ENCODE data around the gene C12orf56. TPM values are rescaled to one million over a fixed set of nuclear protein-coding genes. Genes with fewer than 3 reads are reported as not detected.

The C12orf56 gene
- polyA plus RNA-seq, 2 of the 4 experiments (the other 2 are of a cell fraction): 0.05 to 0.22 TPM

- no peak overlapping the region for H3K4me3 ChIP-seq
- no peaks in the 10 kb centered on the region for H3K4me1 ChIP-seq
- DNase-seq (ENCODE audit: low read depth in 1 of 2, low spot score in 1 of 2) (peak in 1 of 2 experiments; percentile 4), ATAC-seq (no peak; a peak in 1 of 6 replicates), FAIRE-seq (no peak)
- WGBS (ENCODE audit: missing lambda C conversion rate): 20% methylated on average over 3 of the region's 3 CpGs
- no peaks in the 10 kb centered on the region for H3K9me3 ChIP-seq
- no peak overlapping the region for H3K4me2 ChIP-seq
- no peak overlapping the region for H3K27ac ChIP-seq
- POLR2A ChIA-PET: interaction anchor here (0.6 kb wide), 1 partner anchor 99 kb away, joined by 4 read pairs; no protein-coding TSS in a partner anchor
- TF ChIP-seq NR3C1 (IDR thresholded peaks at IDR 0.05): no peak
- TF ChIP-seq POLR2A (IDR thresholded peaks at IDR 0.05; ENCODE audit: low read length): no peak
- TF ChIP-seq FOXS1 (CRISPR knock-in tag; IDR thresholded peaks at IDR 0.05): no peak
- TF ChIP-seq HDAC2 (IDR thresholded peaks at IDR 0.05): no peak
- TF ChIP-seq SMC3 (IDR thresholded peaks at IDR 0.05): no peak
- no peak for TF ChIP-seq HEYL (CRISPR knock-in tag; IDR thresholded peaks at IDR 0.05)
- TF ChIP-seq KDM1A (IDR thresholded peaks at IDR 0.05; ENCODE audit: low read depth): no peak
- TF ChIP-seq HOXA7 (CRISPR knock-in tag; IDR thresholded peaks at IDR 0.05): no peak
- no peak for TF ChIP-seq CHD2 (IDR thresholded peaks at IDR 0.05; ENCODE audit: low read length, partially characterized antibody)
- no peak for TF ChIP-seq EHMT2 (IDR thresholded peaks at IDR 0.05; ENCODE audit: low read depth)
- no peak for TF ChIP-seq MAX (IDR thresholded peaks at IDR 0.05)
- no peak for TF ChIP-seq RARB (CRISPR knock-in tag; IDR thresholded peaks at IDR 0.05)
- no peak for TF ChIP-seq ESRRA (IDR thresholded peaks at IDR 0.05; ENCODE audit: borderline replicate concordance, low read length)
- TF ChIP-seq, protein P1, sequence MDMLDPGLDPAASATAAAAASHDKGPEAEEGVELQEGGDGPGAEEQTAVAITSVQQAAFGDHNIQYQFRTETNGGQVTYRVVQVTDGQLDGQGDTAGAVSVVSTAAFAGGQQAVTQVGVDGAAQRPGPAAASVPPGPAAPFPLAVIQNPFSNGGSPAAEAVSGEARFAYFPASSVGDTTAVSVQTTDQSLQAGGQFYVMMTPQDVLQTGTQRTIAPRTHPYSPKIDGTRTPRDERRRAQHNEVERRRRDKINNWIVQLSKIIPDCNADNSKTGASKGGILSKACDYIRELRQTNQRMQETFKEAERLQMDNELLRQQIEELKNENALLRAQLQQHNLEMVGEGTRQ (IDR thresholded peaks at IDR 0.05): no peak
- no peak for TF ChIP-seq CBX8 (IDR thresholded peaks at IDR 0.05)
- TF ChIP-seq SREBF2 (IDR thresholded peaks at IDR 0.05): no peak
- no peak for TF ChIP-seq ZFP36 (IDR thresholded peaks at IDR 0.05; ENCODE audit: borderline replicate concordance, partially characterized antibody)
- CTCF ChIA-PET: interaction anchor here (2.1 kb wide), 1 partner anchor 16 kb away, joined by 5 read pairs; no protein-coding TSS in a partner anchor
Observed at GRCh38 chr12:64323476-64324225, 66.9 kb downstream of the C12orf56 start.

DNA sequence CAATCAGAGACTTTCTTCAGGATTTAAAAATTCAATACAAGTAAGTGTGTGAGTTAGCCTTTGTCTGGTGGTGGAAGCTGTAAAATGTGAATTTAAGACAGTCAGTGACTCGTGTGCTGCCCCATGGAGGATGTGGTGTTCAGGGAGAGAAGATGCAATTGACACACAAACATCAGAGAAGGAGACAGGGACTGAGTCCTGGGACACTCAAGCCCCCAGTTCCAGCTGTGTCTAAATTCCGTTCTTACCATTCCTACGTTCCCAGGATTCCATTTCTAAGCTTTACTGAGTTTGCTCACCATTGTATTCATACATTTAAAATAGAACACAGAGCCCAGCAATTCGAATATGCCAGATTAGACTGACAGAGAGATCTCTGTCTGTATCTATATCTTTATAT is 67.6 kb downstream of the C12orf56 start:
- FAIRE-seq: no peak
- H3K9me3 ChIP-seq: no peaks in the 10 kb centered on the region
- DNase-seq (ENCODE audit: low read depth in 1 of 2, low spot score in 1 of 2): no peak
- no peak for ATAC-seq
- WGBS (ENCODE audit: missing lambda C conversion rate): 37% methylated on average over 4 of the region's 4 CpGs
- ChIA-PET POLR2A (interaction anchor here (0.6 kb wide), 1 partner anchor 100 kb away, joined by 4 read pairs; no protein-coding TSS in a partner anchor), CTCF (interaction anchor here (2.1 kb wide), 1 partner anchor 16 kb away, joined by 5 read pairs; no protein-coding TSS in a partner anchor)
- no peak overlapping the region for H3K4me2 ChIP-seq
- H3K27ac ChIP-seq: no peak overlapping the region
- H3K4me1 ChIP-seq: no peaks in the 10 kb centered on the region
- H3K4me3 ChIP-seq: no peak overlapping the region
- no peak for TF ChIP-seq FOSL2 (IDR thresholded peaks at IDR 0.05)
- no peak for TF ChIP-seq FOSL2 (CRISPR knock-in tag; IDR thresholded peaks at IDR 0.05)
- no peak for TF ChIP-seq GATA3 (IDR thresholded peaks at IDR 0.05; ENCODE audit: borderline replicate concordance)
- TF ChIP-seq ZFP36 (IDR thresholded peaks at IDR 0.05; ENCODE audit: borderline replicate concordance, partially characterized antibody): no peak

DNA sequence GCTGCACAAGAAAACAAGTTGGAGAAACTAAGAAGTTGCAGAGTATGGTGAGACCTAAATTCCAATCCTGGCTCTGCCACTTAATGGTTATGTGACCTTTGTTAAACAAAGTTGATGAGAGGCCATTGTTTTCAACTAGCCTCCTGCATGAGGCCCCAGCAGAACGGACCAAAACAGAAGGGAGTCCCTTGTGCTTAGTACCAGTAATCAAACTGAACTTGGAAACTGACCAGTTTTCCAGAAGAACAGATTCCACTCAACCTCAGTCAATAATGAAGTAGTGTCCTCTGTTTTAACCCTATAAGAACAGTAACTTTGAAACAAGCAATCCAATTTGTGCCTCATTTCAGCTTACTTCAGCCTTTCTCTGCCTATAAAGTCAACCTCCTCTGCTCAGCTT is 69.9 kb downstream of the C12orf56 start:
- DNase-seq (ENCODE audit: low read depth in 1 of 2, low spot score in 1 of 2): no peak
- no peak overlapping the region for H3K27ac ChIP-seq
- H3K4me3 ChIP-seq: no peak overlapping the region
- CTCF ChIA-PET: interaction anchor here (0.6 to 0.8 kb wide), 2 partner anchors 58 to 377 kb away, joined by 3 to 5 read pairs; no protein-coding TSS in a partner anchor
- H3K9me3 ChIP-seq: no peaks in the 10 kb centered on the region
- no peak for ATAC-seq
- H3K4me2 ChIP-seq: no peak overlapping the region
- 30% methylated on average over 1 of the region's 1 CpG for WGBS (ENCODE audit: missing lambda C conversion rate)
- no peak for FAIRE-seq
- TF ChIP-seq CBX2 (IDR thresholded peaks at IDR 0.05; ENCODE audit: borderline replicate concordance, low read depth) (no peak), HDAC2 (IDR thresholded peaks at IDR 0.05) (no peak), SMC3 (IDR thresholded peaks at IDR 0.05) (no peak), ESRRA (IDR thresholded peaks at IDR 0.05; ENCODE audit: borderline replicate concordance, low read length) (no peak), KDM1A (IDR thresholded peaks at IDR 0.05; ENCODE audit: low read depth) (no peak), FOSL2 (IDR thresholded peaks at IDR 0.05) (no peak), FOSL2 (CRISPR knock-in tag; IDR thresholded peaks at IDR 0.05) (no peak), HOXB5 (CRISPR knock-in tag; IDR thresholded peaks at IDR 0.05) (no peak)
- no peaks in the 10 kb centered on the region for H3K4me1 ChIP-seq
- POLR2A ChIA-PET: no interaction called here

Measured in A549 (cell line).